HepG2 (cell line): ENCODE measurements around the gene SDK1. TPM values are rescaled to one million over a fixed set of nuclear protein-coding genes. Genes with fewer than 3 reads are reported as not detected.

Experiments
- ATAC-seq: fragments of 200-7000 bp; cut with Tn5 transposase; 3 replicates; pipeline ENCODE4 v1.9.1; 2020; ENCODE audit warnings: mild to moderate bottlenecking, moderate library complexity
- BruUV-seq: library from RNA; stranded (reverse); fragments of 400-500 nt; replicated peaks from 2 replicates; lab custom pipeline; 2021; lab: Mats Ljungman, UMichigan
- CTCF ChIA-PET: fragments of 300-600 bp; formaldehyde crosslinking; extraction: SDS; loops from one replicate; lab custom pipeline; 2021; ENCODE audit warnings: low total read pairs, inconsistent platforms, low intra/inter-chr PET ratio; lab: Yijun Ruan, JAX
- POLR2A ChIA-PET: fragments of 350-600 bp; sonication (Branson Sonifier 250); formaldehyde crosslinking; loops from one replicate; lab custom pipeline; 2020; ENCODE audit warnings: antibody characterized with exemption, inconsistent platforms; lab: Yijun Ruan, JAX
- DNase-seq: peaks from one replicate; pipeline ENCODE4 v3.0.0-alpha.2; 2015; ENCODE audit warnings: low spot score
- FAIRE-seq: peaks from 3 replicates; lab custom pipeline; 2011; peaks lifted over from hg19 to GRCh38; lab: Jason Lieb, UNC
- H2AFZ ChIP-seq: one replicate; pipeline ENCODE4 v1.6.1; 2011; ENCODE audit warnings: low read length, inconsistent platforms
- H3K27ac ChIP-seq: fragments of 300-600 bp; 3 replicates; pipeline ENCODE4 v1.8.0; 2011; ENCODE audit warnings: mixed run types, mild to moderate bottlenecking, mixed read lengths, low read length, inconsistent platforms; ENCODE audit not compliant: insufficient read depth; ENCODE audit errors: extremely low read length
- H3K27me3 ChIP-seq, 2 experiments: fragments of 200-600 bp in 1 of 2; 2 replicates in 1 of 2; 3 replicates in 1 of 2; pipeline versions ENCODE4 v1.6.0 to v1.8.0; 2011; ENCODE audit warnings: low read length in 2 of 2, mild to moderate bottlenecking in 2 of 2, moderate library complexity in 2 of 2, inconsistent platforms in 1 of 2; ENCODE audit not compliant: insufficient read depth in 2 of 2, control insufficient read depth in 1 of 2
- H3K36me3 ChIP-seq, 2 experiments: fragments of 200-600 bp in 1 of 2; replicated peaks in 1 of 2; 2 replicates in 1 of 2; 3 replicates in 1 of 2; pipeline versions ENCODE4 v1.5.1 to v1.8.0; 2011; ENCODE audit warnings: low read length in 2 of 2, inconsistent platforms in 1 of 2; ENCODE audit not compliant: insufficient read depth in 2 of 2, control insufficient read depth in 1 of 2
- H3K4me1 ChIP-seq: 2 replicates; pipeline ENCODE4 v1.5.1; 2012; ENCODE audit warnings: low read length, inconsistent platforms; ENCODE audit not compliant: insufficient read depth
- H3K4me2 ChIP-seq: 2 replicates; pipeline ENCODE4 v1.6.0; 2011; ENCODE audit warnings: low read depth, low read length, inconsistent platforms
- H3K4me3 ChIP-seq, 3 experiments: fragments of 200-600 bp in 1 of 3; sonication (generic), shearing (Covaris generic) in 1 of 3; replicated peaks in 1 of 3; 2 replicates each; pipeline ENCODE4 v1.5.1; 2011 to 2016; ENCODE audit warnings: low read length in 3 of 3, inconsistent platforms in 2 of 3, low read depth in 2 of 3, mild to moderate bottlenecking in 2 of 3, control low read depth in 1 of 3, mixed read lengths in 1 of 3; ENCODE audit not compliant: insufficient read depth in 1 of 3
- H3K79me2 ChIP-seq: one replicate; pipeline ENCODE4 v1.6.1; 2011; ENCODE audit warnings: low read length, inconsistent platforms; ENCODE audit not compliant: insufficient read depth
- H3K9ac ChIP-seq: 2 replicates; pipeline ENCODE4 v1.6.0; 2011; ENCODE audit warnings: mild to moderate bottlenecking, low read depth, low read length, inconsistent platforms; ENCODE audit not compliant: insufficient read depth
- H3K9me3 ChIP-seq: 2 replicates; pipeline ENCODE4 v1.5.1; 2012; ENCODE audit warnings: mild to moderate bottlenecking, low read length
- H4K20me1 ChIP-seq: 2 replicates; pipeline ENCODE4 v1.6.0; 2011; ENCODE audit warnings: inconsistent platforms, mild to moderate bottlenecking, low read length, moderate library complexity; ENCODE audit not compliant: insufficient read depth
- HNRNPUL1 ChIP-seq: fragments of 200-400 bp; formaldehyde crosslinking; IDR thresholded peaks from 2 replicates; pipeline ENCODE4 v1.6.1; 2017; ENCODE audit warnings: low read depth, mild to moderate bottlenecking, low read length, moderate library complexity
- IKZF5 ChIP-seq: IDR thresholded peaks from 2 replicates; pipeline ENCODE4 v1.6.1; 2018; ENCODE audit warnings: missing genetic modification reagents, mild to moderate bottlenecking, missing compliant biosample characterization
- MLXIP ChIP-seq: sonication (generic); formaldehyde crosslinking; IDR thresholded peaks from 2 replicates; pipeline ENCODE4 v1.9.0; 2021; ENCODE audit warnings: missing genetic modification reagents, borderline replicate concordance
- ZBTB10 ChIP-seq: sonication (generic); formaldehyde crosslinking; IDR thresholded peaks from 2 replicates; pipeline ENCODE4 v1.4.0; 2020; ENCODE audit warnings: missing genetic modification reagents, borderline replicate concordance
- ZNF710 ChIP-seq: sonication (generic); formaldehyde crosslinking; IDR thresholded peaks from 2 replicates; pipeline ENCODE4 v1.5.0; 2020; ENCODE audit warnings: mild to moderate bottlenecking, missing genetic modification reagents, borderline replicate concordance
- ZNF724P ChIP-seq: sonication (generic); formaldehyde crosslinking; IDR thresholded peaks from 2 replicates; pipeline ENCODE4 v1.8.0; 2022; ENCODE audit warnings: missing genetic modification reagents, borderline replicate concordance
- ZNF780A ChIP-seq: sonication (generic); formaldehyde crosslinking; IDR thresholded peaks from 2 replicates; pipeline ENCODE4 v1.8.0; 2022; ENCODE audit warnings: mild to moderate bottlenecking, missing genetic modification reagents, moderate library complexity
- ZNF790 ChIP-seq: sonication (generic); formaldehyde crosslinking; IDR thresholded peaks from 2 replicates; pipeline ENCODE4 v1.8.0; 2022; ENCODE audit warnings: missing genetic modification reagents, mild to moderate bottlenecking, borderline replicate concordance
- WGBS: methylation state at CpG from one replicate; pipeline ENCODE4 v1.1.6; 2017; ENCODE audit warnings: low lambda C conversion rate; 5-methylcytosine and 5-hydroxymethylcytosine counted together
- in situ Hi-C: cut with HindIII; loops from 2 replicates; pipeline ENCODE4 v1.10.0; 2017; ENCODE audit warnings: low pct_unique_long_range_greater_than_20kb; ENCODE audit not compliant: extremely low pct_ligation_motif_present
- intact Hi-C: fragments of 100-400 bp; cut with micrococcal nuclease; formaldehyde crosslinking; loops from one replicate; pipeline ENCODE4 v1.10.0; 2022; ENCODE audit not compliant: unreplicated experiment
- polyA plus RNA-seq, 8 experiments: library from polyadenylated mRNA; depleted of rRNA in 3 of 8; stranded (reverse) in 7 of 8; unstranded in 1 of 8; fragments of >200 nt; fragmentation: Illumina TruSeq in 4 of 8; extraction: Trizol in 4 of 8; gene quantifications; 2 replicates each; pipeline versions ENCODE4 v1.2.1 to v1.2.3, GENCODE V29; 2011 to 2016; ENCODE audit warnings: low read depth in 4 of 8, missing spikeins in 1 of 8, mixed read lengths in 1 of 8; ENCODE audit not compliant: insufficient read depth in 1 of 8
- total RNA-seq, 5 experiments: library from RNA; depleted of rRNA; stranded (reverse); fragments of >200 nt; fragmentation: Illumina TruSeq; extraction: Trizol; gene quantifications; 2 replicates each; pipeline ENCODE4 v1.2.3, GENCODE V29; 2016; ENCODE audit warnings: low read depth in 1 of 5
- TF ChIP-seq, protein P1 (sequence below): sonication (generic); formaldehyde crosslinking; IDR thresholded peaks from 2 replicates; pipeline ENCODE4 v1.8.1; 2023; ENCODE audit warnings: mild to moderate bottlenecking, missing genetic modification reagents

Gene SDK1
- total and polyA plus RNA-seq, 2 of the 13 experiments (the other 11 are each of a cell fraction or from before 2014, with no cell fraction given) = 0.35 to 2.4 TPM

DNA sequence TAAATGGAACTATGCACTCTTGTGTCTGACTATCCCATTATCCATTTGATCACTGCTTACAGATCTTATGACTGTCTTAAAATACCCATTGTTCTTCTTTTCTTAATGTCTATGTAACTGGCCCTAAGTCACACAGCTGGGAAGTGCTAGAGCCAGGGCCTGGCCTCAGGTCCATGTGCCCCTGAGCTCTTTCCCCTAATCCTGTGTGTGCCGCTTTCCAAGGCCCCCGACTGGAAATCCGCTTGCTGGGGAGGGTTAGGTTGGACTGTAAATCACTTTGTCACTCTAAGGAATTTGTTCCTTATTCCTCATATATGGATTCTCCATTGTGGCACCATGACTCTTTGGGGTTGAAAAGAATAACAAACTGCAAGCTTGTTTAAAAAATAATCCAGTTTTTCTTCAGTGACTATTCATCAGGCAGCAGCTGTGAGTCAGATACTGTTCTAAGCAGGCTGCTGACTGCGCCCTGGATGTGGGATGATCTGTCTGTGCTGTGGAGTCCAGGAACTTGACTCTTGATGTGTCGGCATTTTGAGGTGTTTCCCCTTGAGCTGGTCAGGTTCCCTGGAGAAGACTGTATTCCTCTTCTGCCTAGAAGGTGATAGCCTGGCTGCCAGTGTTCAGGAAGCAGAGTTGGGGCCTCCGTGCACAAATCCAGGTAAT is 236.3 kb downstream of the SDK1 start (continued):
- TF ChIP-seq IKZF5 (CRISPR knock-in tag) (no peak), ZNF724P (CRISPR knock-in tag) (no peak)

DNA sequence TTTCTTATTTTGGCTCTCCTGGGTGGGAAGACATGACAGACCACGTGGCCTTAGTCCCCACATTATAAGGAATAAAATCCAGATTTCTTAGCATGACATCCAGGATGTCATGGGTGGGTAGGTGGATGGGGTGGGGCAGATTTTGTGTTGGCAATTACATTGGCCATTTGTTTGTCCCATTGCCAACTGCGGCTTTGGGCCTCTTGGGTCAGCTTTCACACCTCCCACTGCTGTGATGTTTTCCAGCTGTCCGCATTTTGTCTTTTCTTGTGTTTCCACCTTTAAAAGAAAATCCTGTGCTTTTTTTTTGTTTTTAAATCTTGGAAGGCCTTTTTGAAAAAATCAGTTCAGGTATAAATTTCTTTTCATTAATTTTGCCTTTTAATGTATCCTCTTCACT is 237.0 kb downstream of the SDK1 start:
- FAIRE-seq (no peak), ATAC-seq (no peak), DNase-seq (no peak)
- Histone ChIP-seq H3K4me3 (no peak overlapping the region), H3K27ac (no peak overlapping the region), H2AFZ (no peak overlapping the region), H3K4me1 (no peaks in the 10 kb centered on the region), H3K9ac (no peak overlapping the region), H3K36me3 (no peaks in the 10 kb centered on the region), H3K9me3 (no peaks in the 10 kb centered on the region), H4K20me1 (no peaks in the 10 kb centered on the region), H3K27me3 (no peaks in the 10 kb centered on the region), H3K79me2 (no peaks in the 10 kb centered on the region), H3K4me2 (no peak overlapping the region)
- WGBS = 88% methylated on average over 3 of the region's 3 CpGs
- intact Hi-C loops (no loop called here), in situ Hi-C loops (no loop called here)
- ChIA-PET CTCF (no interaction called here), POLR2A (no interaction called here)
- no TSS peak for BruUV-seq
- TF ChIP-seq ZBTB10 (CRISPR knock-in tag) = no peak
- no peak for TF ChIP-seq ZNF710 (CRISPR knock-in tag)
- TF ChIP-seq MLXIP (CRISPR knock-in tag) = no peak
- TF ChIP-seq ZNF790 (CRISPR knock-in tag) = no peak
- no peak for TF ChIP-seq ZNF780A
- no peak for TF ChIP-seq HNRNPUL1
- TF ChIP-seq, protein P1, sequence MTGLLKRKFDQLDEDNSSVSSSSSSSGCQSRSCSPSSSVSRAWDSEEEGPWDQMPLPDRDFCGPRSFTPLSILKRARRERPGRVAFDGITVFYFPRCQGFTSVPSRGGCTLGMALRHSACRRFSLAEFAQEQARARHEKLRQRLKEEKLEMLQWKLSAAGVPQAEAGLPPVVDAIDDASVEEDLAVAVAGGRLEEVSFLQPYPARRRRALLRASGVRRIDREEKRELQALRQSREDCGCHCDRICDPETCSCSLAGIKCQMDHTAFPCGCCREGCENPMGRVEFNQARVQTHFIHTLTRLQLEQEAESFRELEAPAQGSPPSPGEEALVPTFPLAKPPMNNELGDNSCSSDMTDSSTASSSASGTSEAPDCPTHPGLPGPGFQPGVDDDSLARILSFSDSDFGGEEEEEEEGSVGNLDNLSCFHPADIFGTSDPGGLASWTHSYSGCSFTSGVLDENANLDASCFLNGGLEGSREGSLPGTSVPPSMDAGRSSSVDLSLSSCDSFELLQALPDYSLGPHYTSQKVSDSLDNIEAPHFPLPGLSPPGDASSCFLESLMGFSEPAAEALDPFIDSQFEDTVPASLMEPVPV (CRISPR knock-in tag) = no peak
